GM21360 (cell line): ENCODE results near the gene EVI2B.
"Not testable (repeated sequence)": the region's sequence is repeated elsewhere in the genome, so short reads cannot be mapped to it uniquely, and the experiment has no call there.

ENCODE experiments used
- ATAC-seq: cut with Tn5 transposase; IDR thresholded peaks from one replicate; pipeline ENCODE4 v1.9.1; 2021; ENCODE audit warnings: mild to moderate bottlenecking, moderate library complexity; ENCODE audit not compliant: unreplicated experiment

EVI2B gene

DNA sequence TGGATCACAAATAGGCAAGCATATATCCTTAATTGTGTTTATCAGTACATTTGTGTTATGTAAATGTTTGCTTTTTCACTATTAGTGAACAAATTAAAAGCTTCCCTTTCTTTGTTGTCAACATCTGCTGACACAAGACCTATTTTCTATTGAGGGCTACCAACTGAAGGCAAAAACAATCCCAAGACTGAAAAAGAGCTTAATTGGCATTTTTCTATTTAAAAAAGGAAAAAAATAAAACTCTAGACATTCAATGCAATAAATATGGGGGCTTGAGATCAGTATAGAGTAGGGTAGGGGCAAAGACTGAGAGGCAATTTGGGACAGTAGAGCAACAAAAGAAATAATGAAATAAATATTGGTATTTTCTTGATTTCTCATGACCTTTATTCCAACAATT is 41.1 kb downstream of the EVI2B start:
- ATAC-seq, result no peak

DNA sequence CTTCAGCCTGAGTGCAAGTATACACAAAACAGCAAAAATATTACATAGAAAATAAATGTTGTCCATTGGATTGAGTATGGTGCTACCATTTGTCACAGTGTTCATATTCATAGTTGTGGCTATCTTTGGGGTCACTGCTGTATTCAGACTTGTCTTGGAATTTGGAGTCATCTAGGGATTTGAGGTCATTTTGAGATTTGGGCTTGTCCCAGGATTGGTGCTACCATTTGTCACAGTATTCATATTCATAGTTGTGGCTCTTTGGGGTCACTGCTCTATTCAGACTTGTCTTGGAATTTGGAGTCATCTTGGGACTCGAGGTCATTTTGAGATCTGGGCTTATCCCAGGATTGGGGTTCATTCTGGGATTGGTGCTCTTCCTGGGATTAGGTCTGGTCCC is 41.6 kb downstream of the EVI2B start:
- ATAC-seq, result no peak

DNA sequence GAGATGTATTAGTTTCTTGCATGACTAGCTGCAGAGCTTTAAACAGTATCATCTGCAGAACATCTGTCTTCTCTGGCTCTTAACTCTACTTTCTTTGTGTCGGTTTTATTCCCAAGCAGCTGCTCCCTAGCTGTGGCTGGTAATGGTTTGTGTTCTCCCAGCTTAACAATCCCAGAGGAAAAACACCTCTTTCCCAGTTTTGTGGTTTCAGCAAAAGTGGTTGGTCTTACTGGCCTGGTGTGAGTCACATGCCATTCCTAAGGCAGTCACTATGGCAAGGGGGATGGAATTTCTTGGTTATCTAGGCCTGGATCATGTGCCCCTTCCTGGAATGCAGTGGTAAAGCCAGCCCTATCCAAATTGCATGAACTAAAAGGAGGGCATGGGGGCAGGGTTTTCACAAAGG is 44.3 kb downstream of the EVI2B start:
- ATAC-seq, result no peak

DNA sequence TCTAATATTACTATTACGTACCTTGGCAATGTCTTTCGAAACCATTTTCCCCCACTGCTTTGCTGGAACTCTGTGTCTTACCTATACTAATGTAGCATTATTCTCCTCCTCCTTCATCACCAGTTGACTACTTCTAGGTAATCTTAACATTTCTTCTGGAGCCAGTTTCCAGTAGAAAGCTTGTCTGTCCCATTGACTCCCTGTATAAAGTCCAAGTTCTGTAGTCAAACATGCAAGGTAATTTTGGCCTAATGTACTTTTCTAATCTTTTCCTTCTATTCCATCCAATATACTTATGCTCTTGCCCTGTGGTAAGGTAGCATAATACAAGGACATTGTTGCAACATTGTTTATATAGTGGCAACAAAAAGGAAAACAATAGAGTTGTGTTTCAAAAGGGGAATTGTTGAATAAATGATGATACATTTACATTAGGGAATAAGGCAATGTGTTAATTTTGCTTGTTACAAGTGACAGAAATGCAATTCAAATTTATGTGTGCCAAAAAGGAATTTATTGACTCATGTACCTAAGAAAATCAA is 44.7 kb downstream of the EVI2B start:
- no peak for ATAC-seq

DNA sequence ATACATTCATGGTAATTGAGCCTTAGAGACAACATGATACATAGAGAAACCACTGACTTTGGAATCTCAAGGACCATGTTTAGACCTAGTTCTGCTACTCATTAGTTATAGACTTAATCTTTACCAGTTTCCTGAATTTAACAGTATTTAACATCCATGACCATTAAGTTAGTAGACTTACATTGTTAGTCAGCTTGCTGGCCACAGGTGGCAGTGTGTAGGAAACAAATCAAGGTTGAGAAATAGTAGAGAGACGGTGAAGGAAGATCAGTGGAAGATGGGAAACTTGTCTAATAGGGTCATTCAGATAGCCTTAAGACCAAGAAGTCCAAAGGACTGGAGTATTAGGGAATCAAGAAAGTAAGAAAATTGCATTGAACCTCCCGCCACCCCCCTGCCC is 47.8 kb downstream of the EVI2B start:
- no peak for ATAC-seq

DNA sequence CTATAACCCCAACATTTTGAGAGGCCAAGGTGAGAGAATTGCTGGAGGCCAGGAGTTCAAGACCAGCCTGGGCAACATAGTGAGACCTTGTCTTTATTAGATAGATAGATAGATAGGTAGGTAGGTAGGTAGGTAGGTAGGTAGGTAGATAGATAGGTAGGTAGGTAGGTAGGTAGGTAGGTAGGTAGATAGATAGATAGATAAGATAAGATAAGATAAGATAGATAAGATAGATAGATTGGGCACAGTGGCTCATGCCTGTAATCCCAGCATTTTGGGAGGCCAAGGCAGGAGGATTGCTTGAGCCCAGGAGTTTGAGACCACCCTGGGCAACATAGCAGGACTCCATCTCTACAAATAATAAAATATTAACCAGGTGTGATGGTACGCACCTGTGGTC is 50.9 kb downstream of the EVI2B start:
- ATAC-seq, result not testable (repeated sequence)

DNA sequence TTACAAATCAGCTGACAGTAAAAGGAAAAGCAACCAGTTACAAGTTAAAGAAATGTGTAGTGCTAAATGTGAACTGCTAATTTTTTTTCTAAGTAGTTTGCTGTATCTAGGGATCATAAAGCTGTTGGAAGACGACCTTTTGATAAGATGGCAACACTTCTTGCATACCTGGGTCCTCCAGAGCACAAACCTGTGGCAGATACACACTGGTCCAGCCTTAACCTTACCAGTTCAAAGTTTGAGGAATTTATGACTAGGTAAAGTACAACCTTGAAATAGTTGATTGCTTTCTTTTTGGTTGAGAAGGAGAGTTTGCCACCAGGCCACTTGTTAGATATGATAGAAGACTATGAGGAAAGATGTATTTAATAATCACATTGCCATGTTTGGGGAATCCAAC is 52.3 kb downstream of the EVI2B start:
- ATAC-seq, result no peak

DNA sequence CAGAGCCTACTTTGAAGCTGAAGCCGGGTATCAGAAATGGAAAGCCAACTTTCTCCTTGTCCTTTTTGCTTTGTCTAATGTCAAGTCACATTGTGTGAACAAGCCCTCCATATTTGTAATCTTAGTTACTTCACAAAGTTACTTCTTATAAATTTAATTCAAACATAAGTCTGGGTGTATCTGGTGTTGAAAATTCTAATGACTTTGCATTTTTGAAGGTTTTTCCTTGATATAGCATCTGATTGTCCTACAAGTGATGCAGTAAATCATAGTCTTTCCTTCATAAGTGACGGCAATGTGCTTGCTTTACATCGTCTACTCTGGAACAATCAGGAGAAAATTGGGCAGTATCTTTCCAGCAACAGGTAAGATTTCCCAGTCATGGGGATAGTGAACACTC is 53.7 kb downstream of the EVI2B start:
- ATAC-seq, result no peak

DNA sequence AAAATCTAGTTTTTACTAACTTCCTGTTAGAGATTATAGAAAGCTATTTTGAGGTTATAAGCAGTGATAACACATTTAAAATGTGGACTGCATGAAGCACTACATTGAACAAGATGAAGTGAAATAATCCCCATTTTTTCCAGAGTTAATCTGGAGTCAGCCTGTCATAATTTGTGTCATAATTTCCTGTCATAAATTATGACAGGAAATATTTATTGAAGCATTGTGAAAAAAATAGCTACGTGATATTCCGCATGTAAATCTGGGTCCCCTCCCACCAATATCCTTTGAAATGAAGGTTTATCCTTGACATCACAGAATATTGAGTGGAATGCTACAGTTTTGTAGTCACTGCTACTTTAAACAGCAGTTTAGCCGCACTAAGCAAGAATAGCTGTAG is 56.9 kb downstream of the EVI2B start:
- ATAC-seq, result no peak

DNA sequence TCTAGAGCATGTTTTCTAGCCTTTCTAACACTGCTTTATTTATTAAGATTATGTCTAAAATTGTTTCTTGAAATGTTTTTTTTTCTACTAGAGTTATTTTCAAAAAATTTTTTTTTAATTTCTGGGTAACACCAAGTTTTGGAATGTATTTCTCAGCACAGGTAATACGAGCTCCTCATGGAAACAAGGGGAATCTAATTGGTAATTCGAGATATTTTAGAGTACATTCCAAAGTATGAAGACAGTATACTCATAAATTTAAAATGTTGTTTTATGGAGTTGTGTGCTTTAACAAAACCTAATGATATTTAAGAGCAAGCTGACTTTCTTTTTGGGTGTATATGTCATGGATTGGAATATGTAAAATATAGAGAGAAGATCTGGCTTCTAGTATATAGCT is 59.2 kb downstream of the EVI2B start:
- no peak for ATAC-seq
